Measurements from ENCODE around the gene C4orf50.

C4orf50 gene

GRCh38 chr4:5980436-5981155 lies 37.6 kb downstream of the C4orf50 start:
- DNase-seq (ENCODE audit: low read depth, low spot score) = no peak
- no peak for TF ChIP-seq CTCF (IDR thresholded peaks at IDR 0.05; ENCODE audit: insufficient read depth, low read length, missing control alignments)
- POLR2A ChIA-PET = no interaction called here
- no peak overlapping the region for H3K4me3 ChIP-seq (ENCODE audit: low read depth, low read length)
- CTCF ChIA-PET = no interaction called here

- no peak for DNase-seq (ENCODE audit: low read depth, low spot score)
- CTCF ChIA-PET = no interaction called here
- TF ChIP-seq CTCF (IDR thresholded peaks at IDR 0.05; ENCODE audit: insufficient read depth, low read length, missing control alignments) = no peak
Observed at GRCh38 chr4:5979981-5980380, 38.2 kb downstream of the C4orf50 start.

GRCh38 chr4:5976921-5977320 lies 41.3 kb downstream of the C4orf50 start:
- ChIA-PET CTCF (no interaction called here), POLR2A (no interaction called here)
- no peak for TF ChIP-seq CTCF (IDR thresholded peaks at IDR 0.05; ENCODE audit: insufficient read depth, low read length, missing control alignments)
- DNase-seq (ENCODE audit: low read depth, low spot score) = no peak
- no peak overlapping the region for H3K4me3 ChIP-seq (ENCODE audit: low read depth, low read length)

More at GRCh38 chr4:5979981-5980380, 38.2 kb downstream of the C4orf50 start:
- no peak overlapping the region for H3K4me3 ChIP-seq (ENCODE audit: low read depth, low read length)
- POLR2A ChIA-PET = no interaction called here

GRCh38 chr4:5976431-5976830 lies 41.8 kb downstream of the C4orf50 start:
- ChIA-PET POLR2A (no interaction called here), CTCF (interaction anchor here (1.1 kb wide), 1 partner anchor 22 kb away, joined by 4 read pairs; no protein-coding TSS in a partner anchor)
- no peak for DNase-seq (ENCODE audit: low read depth, low spot score)
- TF ChIP-seq CTCF (IDR thresholded peaks at IDR 0.05; ENCODE audit: insufficient read depth, low read length, missing control alignments) = no peak
- no peak overlapping the region for H3K4me3 ChIP-seq (ENCODE audit: low read depth, low read length)

GRCh38 chr4:5974321-5974720 lies 43.9 kb downstream of the C4orf50 start:
- ChIA-PET CTCF (no interaction called here), POLR2A (no interaction called here)
- no peak for DNase-seq (ENCODE audit: low read depth, low spot score)
- TF ChIP-seq CTCF (IDR thresholded peaks at IDR 0.05; ENCODE audit: insufficient read depth, low read length, missing control alignments) = no peak
- no peak overlapping the region for H3K4me3 ChIP-seq (ENCODE audit: low read depth, low read length)

- CTCF ChIA-PET = no interaction called here
- DNase-seq (ENCODE audit: low read depth, low spot score) = no peak
- no peak overlapping the region for H3K4me3 ChIP-seq (ENCODE audit: low read depth, low read length)
- POLR2A ChIA-PET = no interaction called here
- TF ChIP-seq CTCF (IDR thresholded peaks at IDR 0.05; ENCODE audit: insufficient read depth, low read length, missing control alignments) = no peak
Observed at GRCh38 chr4:5973486-5974220, 44.6 kb downstream of the C4orf50 start.

Measured in AG04449 (cell line).